NCI-H774 (cell line): ENCODE data around the gene VCAN.

ENCODE experiments used
- DNase-seq: peaks from one replicate; lab custom pipeline; 2025; lab: John Stamatoyannopoulos, UW

VCAN gene

DNA sequence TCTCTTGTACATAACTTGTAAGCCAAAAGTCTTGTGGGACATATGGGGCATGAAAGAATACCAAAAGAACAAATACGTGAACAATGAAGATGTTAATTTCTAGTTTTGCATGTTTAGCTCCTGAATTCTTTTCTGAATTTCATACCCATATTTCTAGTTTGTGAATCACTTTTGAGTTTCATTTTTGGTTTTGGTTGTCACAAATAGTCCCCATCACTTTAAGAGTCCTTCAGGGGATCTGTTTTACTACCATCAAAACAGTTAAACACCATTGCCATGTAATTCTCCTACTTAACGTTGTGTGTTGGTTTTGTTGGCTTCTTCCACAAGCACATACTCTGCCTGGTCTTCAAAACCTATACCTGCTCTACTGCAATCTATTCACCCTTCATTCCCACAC, 27.0 kb downstream of the VCAN start:
- no peak for DNase-seq

DNA sequence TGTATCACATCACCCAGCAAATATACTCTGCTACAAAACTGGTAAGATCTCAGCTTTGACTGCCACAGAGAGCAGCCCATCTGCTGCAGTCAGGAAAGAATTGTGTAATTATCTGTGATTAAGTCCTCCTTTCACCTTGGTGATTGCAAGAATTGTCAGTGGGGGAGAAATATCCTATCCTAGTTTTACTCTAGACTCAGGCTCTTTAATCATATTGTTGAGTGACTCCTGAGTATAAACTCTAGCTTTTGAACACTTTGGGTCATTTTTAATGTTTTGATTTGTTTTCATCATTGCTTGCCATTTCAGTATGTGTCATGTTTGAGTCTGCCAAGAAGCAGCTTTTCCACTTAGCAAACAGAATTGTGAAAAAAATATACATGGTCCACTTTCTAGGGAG, 32.1 kb downstream of the VCAN start:
- DNase-seq = no peak

DNA sequence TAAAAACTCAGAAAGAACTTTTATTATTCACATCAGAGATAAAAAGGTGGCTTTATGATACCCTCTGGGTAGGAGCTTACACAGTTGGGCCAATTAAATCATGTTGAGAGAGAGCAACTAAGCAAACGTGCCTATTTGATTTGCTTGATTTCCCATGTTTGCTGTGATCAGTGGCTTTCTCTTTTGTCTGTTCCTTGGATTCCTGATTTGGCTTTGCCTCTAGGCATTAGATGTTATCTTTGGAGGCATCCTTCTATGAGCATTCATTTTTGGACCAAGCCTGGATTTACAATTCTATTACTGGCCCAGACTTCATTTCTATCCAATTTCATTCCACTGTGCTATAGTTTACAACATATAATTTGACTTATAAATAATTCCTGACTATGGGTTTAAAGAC, 35.9 kb downstream of the VCAN start:
- DNase-seq = no peak

DNA sequence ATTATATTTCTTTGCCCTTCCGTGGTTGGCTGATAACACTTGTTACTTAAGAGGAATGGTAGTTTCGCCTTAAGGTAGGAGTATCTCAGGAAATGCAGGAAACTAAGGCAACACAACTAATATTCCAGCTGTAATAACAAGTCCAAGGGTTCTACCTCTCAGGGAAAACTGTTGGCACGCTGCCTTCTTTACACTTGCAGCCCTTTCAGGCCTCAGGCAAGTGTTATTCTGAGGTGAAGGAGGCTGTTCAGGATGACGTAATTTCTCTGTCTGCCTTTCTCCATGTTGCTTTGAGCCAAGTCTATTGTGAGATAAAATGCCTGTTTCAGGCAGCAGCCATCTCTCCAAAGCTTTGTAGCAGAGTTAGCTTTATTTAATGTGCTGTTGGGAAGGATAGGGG, 38.0 kb downstream of the VCAN start:
- DNase-seq = no peak

DNA sequence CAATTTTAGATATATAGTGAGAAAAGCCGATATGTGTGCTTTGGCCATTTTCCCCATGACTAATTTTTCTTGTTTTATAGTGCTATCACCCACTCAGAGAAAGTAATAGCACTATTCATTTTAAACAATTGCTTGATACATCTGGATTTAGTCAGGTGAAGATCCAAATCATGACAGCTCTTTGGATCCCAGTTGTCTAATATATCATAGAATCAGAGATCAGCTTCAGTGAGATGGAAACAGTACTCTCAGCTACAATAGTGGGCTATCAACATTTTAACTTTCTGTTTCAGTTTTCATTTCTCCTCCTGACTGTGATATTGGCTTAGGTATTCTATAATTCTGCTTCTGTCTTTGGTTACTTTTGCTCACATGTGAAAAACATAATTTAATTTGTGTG, 38.7 kb downstream of the VCAN start:
- DNase-seq = no peak

DNA sequence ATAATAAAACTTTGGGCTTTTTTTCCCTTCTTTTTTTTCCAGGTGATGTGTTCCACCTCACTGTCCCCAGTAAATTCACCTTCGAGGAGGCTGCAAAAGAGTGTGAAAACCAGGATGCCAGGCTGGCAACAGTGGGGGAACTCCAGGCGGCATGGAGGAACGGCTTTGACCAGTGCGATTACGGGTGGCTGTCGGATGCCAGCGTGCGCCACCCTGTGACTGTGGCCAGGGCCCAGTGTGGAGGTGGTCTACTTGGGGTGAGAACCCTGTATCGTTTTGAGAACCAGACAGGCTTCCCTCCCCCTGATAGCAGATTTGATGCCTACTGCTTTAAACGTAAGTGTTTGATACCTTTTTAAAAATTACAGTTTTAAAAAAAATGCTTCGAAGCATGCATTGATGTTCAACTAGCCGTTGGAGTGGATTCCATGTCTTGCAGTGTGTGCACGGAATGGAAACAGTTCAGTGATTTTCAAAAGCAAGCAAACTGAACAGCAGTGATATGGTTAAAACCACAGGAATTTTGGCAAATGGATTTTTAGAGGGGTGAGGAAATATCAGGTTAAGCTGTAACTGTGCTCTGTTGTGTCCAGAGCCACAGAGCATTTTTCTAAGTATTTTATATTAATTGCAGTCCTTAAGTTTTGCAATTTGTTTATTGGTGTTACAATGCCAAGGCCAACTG, 40.7 kb downstream of the VCAN start:
- DNase-seq = no peak

DNA sequence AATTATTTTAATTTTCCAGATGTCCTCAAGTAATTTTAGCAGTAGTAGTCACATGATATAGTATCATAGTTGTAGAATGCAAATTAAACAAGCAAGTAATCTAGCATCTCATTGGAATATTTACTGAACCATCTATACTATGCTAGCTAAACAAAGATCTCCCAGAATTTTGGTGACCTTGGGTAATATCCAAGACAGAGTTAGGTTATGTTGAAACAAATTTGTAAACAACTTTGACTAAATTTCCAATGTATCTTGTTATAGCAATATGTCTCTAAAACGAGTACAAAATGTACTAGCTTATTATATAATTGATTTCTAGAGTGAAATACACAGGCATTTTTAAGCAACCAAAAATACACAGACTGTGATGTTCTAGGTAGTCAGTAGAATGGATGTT, 41.5 kb downstream of the VCAN start:
- no peak for DNase-seq

DNA sequence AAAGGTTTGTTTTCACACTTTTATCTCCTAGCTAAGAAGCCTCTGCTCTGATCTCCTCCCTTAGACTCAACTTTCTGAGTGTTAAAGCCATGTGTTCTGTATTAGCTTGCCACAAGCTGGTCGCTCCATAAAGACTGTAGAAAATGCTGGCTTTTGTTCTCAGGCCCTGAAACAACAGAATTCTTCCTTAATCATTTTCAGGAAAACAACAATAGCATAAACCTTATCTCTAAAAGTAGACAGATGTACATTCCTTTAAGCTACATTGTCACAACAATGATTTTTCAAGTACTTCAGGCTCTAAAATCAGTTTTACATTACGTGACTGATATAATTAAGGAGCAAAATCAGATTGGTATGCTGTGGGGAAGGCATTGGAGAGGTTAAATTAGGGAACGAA, 41.9 kb downstream of the VCAN start:
- no peak for DNase-seq

DNA sequence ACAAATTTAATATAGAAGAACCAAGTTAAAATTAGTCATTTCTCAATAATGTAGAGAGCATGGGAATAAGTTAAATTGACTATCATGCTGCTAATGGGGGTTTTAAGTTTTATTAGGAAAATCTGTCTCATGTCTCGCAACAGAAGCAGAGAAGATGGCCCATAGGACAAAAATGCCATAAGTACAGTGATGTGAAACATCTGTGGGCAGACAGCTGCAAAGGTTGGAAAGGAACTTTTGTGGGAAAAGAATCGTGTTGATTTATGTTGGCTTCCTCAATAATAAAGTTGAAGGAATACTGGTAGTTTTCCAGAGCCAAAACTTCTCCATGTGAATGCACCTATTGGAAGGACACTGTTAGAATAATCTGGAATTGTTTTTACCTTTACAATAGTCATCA, 44.8 kb downstream of the VCAN start:
- no peak for DNase-seq

DNA sequence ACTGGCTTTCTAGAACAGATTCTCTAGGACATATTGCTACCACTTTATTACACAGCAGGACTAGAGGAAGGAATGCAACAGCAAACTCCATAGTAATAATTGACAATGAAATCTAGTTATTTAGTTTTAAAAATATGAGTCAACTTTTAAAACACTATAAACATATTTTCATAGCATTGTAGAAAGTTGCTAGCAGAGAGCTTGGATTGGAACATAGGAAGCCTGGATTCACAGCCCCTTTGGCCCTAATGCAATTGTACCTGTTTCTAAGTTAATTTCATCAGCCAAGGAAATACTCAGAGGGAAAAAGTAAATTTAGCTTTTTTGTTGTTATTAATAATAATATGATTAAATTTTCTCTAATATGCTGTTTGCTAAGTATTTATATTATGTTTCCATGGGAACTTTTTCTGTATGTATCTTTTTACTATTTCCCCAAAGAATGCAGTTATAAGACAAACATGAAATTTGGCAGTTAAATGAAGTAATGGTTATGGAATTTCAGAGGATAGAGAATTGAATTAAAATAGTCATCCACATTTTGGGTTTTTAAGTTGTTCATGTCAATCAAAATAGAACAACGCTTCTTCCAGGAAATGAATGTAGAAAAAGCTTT, 45.6 kb downstream of the VCAN start:
- no peak for DNase-seq

DNA sequence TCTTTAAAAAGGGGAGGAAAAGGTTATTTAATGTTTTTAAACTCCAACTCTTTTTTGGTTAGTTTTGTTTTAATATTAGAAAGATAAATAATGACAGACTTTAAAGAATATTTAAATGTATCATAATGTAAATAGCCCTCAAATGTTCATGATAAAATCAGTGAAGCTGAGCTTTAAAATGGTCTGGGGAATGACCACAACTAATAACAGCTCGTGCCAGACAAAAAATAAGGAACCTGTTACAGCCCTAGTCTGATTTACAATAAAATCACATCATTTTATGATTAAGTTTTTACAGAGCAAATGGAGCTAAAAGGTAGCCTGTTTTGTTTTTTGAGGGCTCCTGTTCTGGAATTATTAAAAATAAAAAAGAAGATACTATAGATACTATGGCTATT, 46.1 kb downstream of the VCAN start:
- DNase-seq = no peak

DNA sequence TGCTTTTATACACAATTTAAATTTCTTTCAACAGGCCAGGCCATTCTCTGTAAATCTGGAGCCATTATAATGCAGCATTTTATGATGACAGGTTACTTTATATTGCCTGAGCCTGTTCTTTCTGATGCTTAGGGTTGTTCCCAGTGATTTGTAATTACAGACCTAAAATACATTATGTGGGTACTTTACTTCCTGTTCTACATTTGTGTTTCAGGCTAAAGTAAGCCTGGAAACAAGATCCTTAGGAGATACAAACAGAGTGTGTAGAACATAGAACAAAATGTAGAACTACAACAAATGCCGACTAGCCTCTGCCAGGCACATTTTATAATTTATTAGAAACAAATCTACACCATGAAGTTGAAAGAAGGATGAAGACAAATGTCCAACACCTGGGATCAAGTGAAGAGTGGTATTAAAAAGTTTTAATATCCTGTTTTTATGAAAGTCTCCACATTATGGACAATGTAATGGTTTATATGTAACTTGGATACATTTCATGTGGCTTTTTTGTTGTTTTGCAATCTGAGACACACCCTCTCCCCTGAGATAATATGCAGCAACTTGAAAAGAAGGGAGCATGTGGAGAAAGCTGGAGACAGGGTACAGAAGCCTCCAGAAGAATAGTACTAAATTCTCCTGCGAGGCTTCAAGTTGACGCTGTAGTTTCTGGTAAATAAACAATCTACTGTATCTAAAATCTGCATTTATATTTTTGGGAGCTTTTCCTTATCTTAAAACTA, 46.9 kb downstream of the VCAN start:
- DNase-seq = no peak

DNA sequence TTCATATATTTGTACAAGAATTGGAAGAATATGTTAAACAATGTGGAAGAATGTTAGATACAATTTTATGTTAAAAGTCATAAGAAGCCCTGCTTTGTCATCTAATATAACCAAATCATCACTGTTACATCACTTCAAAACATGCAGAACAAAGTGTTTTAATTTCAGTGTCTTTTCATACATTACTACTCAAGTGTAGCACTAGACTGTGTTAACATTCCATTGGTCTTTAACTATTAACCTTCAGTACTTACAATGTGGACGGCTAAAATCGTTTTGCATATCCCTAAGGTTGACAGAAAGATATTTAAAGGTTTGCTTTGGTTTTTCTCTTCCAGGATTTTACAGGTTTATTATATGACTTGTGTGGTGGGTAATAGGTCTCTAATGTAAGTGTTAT, 50.9 kb downstream of the VCAN start:
- no peak for DNase-seq

DNA sequence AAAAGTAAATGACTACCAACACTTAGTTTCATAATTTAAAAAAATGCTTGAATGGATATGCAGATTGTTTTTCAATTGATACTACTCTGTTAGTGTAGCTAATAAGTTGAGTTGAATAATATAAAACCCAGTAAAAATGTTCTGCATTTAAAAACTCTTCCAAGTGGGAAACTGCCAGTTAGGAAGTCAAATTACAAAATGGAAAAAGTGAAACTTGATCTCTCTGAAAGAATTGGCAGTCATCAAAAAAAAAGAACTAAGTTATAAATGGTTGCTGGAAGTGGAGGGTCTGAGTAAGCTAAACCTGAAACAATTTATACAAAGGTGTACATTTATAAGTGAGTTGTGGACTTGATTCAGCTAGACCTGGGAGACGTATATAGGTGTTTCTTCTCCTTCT, 52.4 kb downstream of the VCAN start:
- no peak for DNase-seq

DNA sequence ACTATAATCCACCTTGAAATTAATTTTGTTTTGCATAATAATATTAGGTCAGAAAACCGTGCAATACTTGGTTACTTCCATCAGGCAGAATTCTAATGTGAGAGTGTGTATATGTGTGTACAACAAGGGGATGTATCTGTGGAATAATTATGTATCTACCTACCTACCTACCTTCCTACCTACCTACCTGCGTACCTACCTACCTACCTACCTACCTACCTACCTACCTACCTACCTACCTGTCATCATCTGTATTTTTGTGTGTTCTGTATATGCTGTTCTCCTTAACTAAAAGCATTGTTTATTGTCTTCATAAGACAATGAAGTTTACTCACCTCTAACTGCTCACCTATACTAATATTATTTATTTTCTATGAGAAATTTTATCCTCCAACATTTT, 52.8 kb downstream of the VCAN start:
- DNase-seq = no peak

DNA sequence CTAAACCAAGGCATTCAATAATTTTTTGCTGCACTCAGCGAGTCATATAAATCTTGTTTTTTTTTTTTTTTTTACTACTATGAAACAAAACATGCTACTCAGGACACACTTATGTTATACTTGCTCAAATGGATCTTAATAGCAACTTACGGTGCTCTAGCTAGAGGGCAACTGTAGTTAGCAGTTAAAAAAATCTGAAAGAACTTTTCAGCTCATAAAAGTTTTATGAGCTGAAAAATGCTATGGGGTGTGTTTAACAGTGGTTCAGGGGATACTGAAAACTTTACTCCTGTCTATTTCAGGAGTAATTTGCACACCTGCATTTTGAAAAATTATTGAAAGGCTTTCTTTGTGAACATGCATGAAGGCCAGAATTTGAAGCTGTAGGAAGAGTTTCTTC, 53.4 kb downstream of the VCAN start:
- DNase-seq = no peak

DNA sequence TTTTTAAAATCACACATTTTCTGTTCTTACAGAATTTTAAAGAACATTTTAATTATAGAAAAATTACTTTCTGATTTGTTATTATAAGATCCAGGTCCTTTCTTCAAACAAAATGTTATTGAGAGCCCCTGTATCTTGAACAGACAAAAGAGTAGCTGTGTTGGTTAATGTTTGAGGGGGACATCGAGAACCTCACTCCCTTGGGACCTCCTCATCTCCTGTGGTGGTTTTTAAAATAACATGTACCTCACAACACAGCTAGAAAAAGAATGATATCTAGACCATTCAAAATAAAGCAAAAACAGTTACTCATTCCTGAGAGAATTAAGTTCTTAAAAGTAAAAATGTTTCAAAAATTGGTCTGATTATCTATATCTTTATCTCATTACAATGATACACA, 54.7 kb downstream of the VCAN start:
- no peak for DNase-seq

DNA sequence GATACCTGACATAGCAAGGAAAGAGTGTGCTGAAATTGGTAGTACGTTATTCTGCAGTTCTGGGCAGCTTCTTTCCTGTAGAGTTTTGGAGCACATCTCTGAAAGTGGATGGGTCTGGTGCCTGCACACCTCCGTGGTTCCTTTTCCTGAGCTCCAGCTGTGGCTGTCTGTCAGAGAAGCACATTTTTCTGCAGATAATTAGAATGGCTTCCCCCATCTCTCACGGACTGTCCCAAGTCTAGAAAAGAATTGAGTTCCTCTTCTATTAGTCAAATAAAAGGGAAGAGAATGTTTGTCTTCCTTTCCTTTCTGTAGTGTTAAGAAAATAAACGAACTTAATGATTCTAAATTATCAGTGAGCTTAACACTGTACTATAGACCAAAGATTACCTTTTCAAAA, 55.7 kb downstream of the VCAN start:
- no peak for DNase-seq

DNA sequence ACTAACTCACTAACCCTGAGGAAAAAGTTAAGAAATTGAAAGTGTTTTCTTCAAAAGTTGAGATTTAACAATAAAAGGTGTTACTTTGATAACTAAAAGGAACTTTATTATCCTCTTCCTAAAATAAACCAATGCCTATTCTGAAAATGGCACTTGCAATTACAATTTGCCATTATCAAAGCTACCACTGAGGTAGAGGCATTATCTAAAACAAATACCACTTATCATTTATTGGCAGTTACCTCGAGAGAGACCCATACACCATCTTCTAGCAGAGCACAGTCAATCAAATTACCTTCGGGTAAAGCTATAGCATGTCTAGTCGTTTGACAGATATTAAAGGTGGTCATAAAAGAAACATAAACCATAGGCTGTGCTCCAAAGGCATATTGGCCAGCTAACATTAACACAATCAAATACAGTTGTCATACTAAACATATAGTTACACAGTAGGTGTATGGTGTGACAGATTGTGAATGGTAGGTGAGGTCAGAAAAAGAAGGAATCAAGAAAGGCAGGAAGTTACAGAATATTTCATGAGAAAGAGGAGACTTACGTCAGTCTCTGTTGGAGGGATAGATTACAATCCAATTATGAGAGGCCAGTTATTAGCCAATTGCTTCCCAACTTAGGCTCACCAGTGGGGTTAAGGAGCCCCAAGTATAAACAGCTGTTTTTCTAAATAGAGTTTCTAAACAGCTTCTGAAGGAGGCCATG, 56.3 kb downstream of the VCAN start:
- no peak for DNase-seq

DNA sequence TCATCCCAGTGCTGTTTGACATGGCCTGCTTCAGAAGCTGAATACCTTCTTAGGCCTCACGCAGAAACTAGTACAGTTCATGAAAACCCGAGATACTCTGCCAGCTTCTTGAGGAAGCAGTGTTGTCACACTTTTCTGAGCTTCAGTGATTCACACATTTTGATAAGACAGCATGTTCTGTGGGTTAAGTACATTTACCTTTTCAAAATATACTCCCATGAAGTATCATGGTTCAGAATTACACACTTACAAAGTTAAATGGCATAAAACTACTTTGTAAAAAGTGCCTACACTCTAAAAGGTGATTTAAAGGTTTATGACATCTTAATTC, 56.9 kb downstream of the VCAN start:
- no peak for DNase-seq

DNA sequence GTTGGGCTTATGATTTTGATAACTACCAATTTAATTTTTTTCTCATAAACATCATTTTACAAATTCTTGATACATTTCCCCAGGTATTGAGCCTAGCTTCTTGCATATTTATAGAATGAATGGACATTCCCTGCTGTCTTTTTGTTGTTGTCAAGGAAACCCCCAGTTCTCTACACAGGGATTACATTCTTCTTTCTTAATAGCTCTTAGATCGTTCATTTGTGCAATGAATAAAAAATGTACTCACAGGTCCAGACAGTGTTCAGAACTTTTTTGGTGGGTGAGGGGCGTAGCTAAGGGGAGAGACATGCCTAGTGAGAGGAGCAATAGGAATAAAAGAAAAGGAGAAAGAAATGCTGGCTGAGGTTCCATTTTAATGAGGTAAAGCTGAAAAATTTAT, 58.6 kb downstream of the VCAN start:
- no peak for DNase-seq

DNA sequence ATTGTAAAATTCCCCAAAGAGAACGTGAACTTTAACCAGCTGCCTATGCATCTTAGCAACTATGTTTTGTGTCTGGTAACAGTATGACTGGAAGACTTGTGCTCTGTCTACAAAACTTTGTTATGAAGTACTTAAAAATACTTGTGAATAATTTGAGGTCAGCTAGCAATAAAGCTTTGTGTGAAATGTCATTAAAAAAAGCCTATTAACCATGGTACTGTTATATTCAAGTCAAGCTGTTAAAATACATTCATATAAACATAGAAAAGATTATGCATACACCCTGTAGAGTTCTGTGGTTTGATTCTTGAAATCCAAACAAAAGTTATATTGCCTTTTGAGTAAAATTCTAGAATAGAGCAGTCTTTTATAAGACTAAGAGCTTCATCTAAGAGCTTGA, 60.1 kb downstream of the VCAN start:
- DNase-seq = no peak

DNA sequence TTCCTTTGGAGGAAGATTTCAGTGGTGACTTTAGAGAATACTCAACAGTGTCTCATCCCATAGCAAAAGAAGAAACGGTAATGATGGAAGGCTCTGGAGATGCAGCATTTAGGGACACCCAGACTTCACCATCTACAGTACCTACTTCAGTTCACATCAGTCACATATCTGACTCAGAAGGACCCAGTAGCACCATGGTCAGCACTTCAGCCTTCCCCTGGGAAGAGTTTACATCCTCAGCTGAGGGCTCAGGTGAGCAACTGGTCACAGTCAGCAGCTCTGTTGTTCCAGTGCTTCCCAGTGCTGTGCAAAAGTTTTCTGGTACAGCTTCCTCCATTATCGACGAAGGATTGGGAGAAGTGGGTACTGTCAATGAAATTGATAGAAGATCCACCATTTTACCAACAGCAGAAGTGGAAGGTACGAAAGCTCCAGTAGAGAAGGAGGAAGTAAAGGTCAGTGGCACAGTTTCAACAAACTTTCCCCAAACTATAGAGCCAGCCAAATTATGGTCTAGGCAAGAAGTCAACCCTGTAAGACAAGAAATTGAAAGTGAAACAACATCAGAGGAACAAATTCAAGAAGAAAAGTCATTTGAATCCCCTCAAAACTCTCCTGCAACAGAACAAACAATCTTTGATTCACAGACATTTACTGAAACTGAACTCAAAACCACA, 67.4 kb downstream of the VCAN start:
- no peak for DNase-seq
